ENCODE measurements around the gene ADRA2A.

GRCh38 chr10:111128331-111129180, 51.7 kb downstream of the ADRA2A start:
- TF ChIP-seq CTCF (IDR thresholded peaks at IDR 0.05; ENCODE audit: insufficient read depth, low read length): no peak
- TF ChIP-seq, protein P1, sequence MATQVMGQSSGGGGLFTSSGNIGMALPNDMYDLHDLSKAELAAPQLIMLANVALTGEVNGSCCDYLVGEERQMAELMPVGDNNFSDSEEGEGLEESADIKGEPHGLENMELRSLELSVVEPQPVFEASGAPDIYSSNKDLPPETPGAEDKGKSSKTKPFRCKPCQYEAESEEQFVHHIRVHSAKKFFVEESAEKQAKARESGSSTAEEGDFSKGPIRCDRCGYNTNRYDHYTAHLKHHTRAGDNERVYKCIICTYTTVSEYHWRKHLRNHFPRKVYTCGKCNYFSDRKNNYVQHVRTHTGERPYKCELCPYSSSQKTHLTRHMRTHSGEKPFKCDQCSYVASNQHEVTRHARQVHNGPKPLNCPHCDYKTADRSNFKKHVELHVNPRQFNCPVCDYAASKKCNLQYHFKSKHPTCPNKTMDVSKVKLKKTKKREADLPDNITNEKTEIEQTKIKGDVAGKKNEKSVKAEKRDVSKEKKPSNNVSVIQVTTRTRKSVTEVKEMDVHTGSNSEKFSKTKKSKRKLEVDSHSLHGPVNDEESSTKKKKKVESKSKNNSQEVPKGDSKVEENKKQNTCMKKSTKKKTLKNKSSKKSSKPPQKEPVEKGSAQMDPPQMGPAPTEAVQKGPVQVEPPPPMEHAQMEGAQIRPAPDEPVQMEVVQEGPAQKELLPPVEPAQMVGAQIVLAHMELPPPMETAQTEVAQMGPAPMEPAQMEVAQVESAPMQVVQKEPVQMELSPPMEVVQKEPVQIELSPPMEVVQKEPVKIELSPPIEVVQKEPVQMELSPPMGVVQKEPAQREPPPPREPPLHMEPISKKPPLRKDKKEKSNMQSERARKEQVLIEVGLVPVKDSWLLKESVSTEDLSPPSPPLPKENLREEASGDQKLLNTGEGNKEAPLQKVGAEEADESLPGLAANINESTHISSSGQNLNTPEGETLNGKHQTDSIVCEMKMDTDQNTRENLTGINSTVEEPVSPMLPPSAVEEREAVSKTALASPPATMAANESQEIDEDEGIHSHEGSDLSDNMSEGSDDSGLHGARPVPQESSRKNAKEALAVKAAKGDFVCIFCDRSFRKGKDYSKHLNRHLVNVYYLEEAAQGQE (IDR thresholded peaks at IDR 0.05; ENCODE audit: insufficient replicate concordance, low read depth): no peak
